HG03097 (cell line): ENCODE results near the gene LIPA.
"Not testable (repeated sequence)": the region's sequence is repeated elsewhere in the genome, so short reads cannot be mapped to it uniquely, and the experiment has no call there.

Experiments
- ATAC-seq: cut with Tn5 transposase; IDR thresholded peaks from one replicate; pipeline ENCODE4 v1.9.1; 2021; ENCODE audit not compliant: unreplicated experiment, low FRiP score

The LIPA gene

GRCh38 chr10:89271532-89271931, 20.0 kb upstream of the LIPA start:
- ATAC-seq, result no peak

- ATAC-seq, result no peak
Observed at GRCh38 chr10:89270153-89270483, 18.5 kb upstream of the LIPA start.

GRCh38 chr10:89269433-89270152, 18.0 kb upstream of the LIPA start:
- no peak for ATAC-seq

GRCh38 chr10:89266721-89267453, 15.3 kb upstream of the LIPA start:
- no peak for ATAC-seq

GRCh38 chr10:89263531-89263930, 12.0 kb upstream of the LIPA start:
- ATAC-seq, result no peak

- ATAC-seq, result no peak
Observed at GRCh38 chr10:89263091-89263490, 11.5 kb upstream of the LIPA start.

- ATAC-seq, result no peak
Observed at GRCh38 chr10:89262086-89263051, 10.8 kb upstream of the LIPA start.

GRCh38 chr10:89258881-89259280, 7.3 kb upstream of the LIPA start:
- no peak for ATAC-seq

GRCh38 chr10:89257581-89257980, 6.0 kb upstream of the LIPA start:
- no peak for ATAC-seq

- ATAC-seq, result no peak
Observed at GRCh38 chr10:89256962-89257361, 5.4 kb upstream of the LIPA start.

- no peak for ATAC-seq
Observed at GRCh38 chr10:89256340-89256739, 4.8 kb upstream of the LIPA start.

- ATAC-seq, result no peak
Observed at GRCh38 chr10:89255793-89256192, 4.2 kb upstream of the LIPA start.

GRCh38 chr10:89255091-89255579, 3.6 kb upstream of the LIPA start:
- not testable (repeated sequence) for ATAC-seq

GRCh38 chr10:89252225-89252585, 630 bp upstream of the LIPA start:
- ATAC-seq, result no peak

- ATAC-seq, result no peak
Observed at GRCh38 chr10:89250865-89251408, 638 bp downstream of the LIPA start.

GRCh38 chr10:89248990-89249389, 2.6 kb downstream of the LIPA start:
- ATAC-seq, result no peak

GRCh38 chr10:89247623-89248022, 4.0 kb downstream of the LIPA start:
- not testable (repeated sequence) for ATAC-seq

GRCh38 chr10:89245802-89246201, 5.8 kb downstream of the LIPA start:
- no peak for ATAC-seq

GRCh38 chr10:89242840-89243568, 8.6 kb downstream of the LIPA start:
- ATAC-seq, result no peak

GRCh38 chr10:89242345-89242684, 9.3 kb downstream of the LIPA start:
- no peak for ATAC-seq
